Lower leg skin (tissue), 3 donors: ENCODE results near the gene SRCAP.

Experiments used
- CTCF ChIP-seq, 3 donors: fragments of 450-650 bp; IDR thresholded peaks; one replicate each; pipeline ENCODE4 v1.5.1; 2016; ENCODE audit warnings: antibody characterized with exemption in 3 of 3, mild to moderate bottlenecking in 3 of 3, moderate library complexity in 2 of 3
- POLR2A ChIP-seq, 2 donors: fragments of 450-650 bp; IDR thresholded peaks; one replicate each; pipeline ENCODE4 v1.6.1; 2016 to 2017; ENCODE audit warnings: antibody characterized with exemption in 2 of 2, mild to moderate bottlenecking in 1 of 2, moderate library complexity in 1 of 2

GRCh38 chr16:30651124-30652004 is 47.6 kb upstream of the SRCAP start:
- TF ChIP-seq POLR2A (IDR thresholded peaks at IDR 0.05) (no peak), CTCF (IDR thresholded peaks at IDR 0.05) (peak in 1 of 3 donors; percentile 9)
